AG09309 (cell line): ENCODE results near the gene HMG20B.
"Not testable (repeated sequence)": the region's sequence is repeated elsewhere in the genome, so short reads cannot be mapped to it uniquely, and the experiment has no call there.

ENCODE experiments used
- DNase-seq: peaks from one replicate; pipeline ENCODE4 v3.0.0-alpha.2; 2010; ENCODE audit warnings: low read depth
- H3K4me3 ChIP-seq: 2 replicates; pipeline ENCODE4 v1.5.1; 2011; ENCODE audit warnings: mild to moderate bottlenecking, low read depth, low read length, moderate library complexity; ENCODE audit not compliant: control insufficient read depth
- TF ChIP-seq, protein P1 (sequence below): IDR thresholded peaks from 2 replicates; pipeline ENCODE4 v1.5.1; 2011; ENCODE audit warnings: mild to moderate bottlenecking, low read depth, low read length, inconsistent platforms; ENCODE audit not compliant: insufficient read depth, control insufficient read depth; ENCODE audit errors: missing control alignments

HMG20B gene

DNA sequence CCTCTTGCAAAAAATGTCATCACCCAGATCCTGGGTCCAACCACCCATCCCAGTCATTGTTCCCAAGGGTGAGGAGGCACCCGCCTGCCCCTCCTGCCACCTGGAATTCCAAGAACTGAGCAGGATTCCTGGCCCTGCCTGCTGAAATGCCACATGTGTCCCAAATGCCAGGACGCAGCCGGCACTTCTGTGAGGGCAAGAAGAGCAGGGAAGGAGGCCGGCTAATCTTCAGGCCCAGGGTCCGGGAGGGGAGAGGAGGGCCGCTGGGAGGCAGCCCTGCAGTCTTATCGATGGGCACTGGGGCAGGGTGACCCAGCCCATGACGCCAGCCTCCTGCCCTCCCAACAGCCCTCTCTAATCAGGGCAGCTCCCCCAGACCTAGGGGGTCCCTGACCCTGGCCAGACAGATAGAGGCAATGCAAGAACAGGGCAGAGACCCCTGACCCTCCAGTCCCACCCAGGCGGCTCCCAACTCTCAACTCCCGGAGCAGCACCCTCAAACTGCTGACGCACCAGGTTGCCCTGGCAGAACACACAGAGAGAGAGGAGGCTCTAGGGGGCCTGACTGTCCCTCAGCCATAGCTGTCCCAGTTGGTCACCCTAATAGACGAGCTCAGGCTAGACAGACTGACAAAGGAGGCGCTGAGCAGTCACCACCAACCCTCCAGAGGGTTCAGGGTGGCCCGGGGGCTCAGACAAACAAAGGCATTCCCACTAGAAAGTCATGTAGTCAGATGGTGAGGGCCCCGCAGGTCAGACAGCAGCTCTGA, 16.9 kb upstream of the HMG20B start:
- TF ChIP-seq, protein P1, sequence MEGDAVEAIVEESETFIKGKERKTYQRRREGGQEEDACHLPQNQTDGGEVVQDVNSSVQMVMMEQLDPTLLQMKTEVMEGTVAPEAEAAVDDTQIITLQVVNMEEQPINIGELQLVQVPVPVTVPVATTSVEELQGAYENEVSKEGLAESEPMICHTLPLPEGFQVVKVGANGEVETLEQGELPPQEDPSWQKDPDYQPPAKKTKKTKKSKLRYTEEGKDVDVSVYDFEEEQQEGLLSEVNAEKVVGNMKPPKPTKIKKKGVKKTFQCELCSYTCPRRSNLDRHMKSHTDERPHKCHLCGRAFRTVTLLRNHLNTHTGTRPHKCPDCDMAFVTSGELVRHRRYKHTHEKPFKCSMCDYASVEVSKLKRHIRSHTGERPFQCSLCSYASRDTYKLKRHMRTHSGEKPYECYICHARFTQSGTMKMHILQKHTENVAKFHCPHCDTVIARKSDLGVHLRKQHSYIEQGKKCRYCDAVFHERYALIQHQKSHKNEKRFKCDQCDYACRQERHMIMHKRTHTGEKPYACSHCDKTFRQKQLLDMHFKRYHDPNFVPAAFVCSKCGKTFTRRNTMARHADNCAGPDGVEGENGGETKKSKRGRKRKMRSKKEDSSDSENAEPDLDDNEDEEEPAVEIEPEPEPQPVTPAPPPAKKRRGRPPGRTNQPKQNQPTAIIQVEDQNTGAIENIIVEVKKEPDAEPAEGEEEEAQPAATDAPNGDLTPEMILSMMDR = no peak
- H3K4me3 ChIP-seq = peak overlapping the region; percentile 81
- no peak for DNase-seq

DNA sequence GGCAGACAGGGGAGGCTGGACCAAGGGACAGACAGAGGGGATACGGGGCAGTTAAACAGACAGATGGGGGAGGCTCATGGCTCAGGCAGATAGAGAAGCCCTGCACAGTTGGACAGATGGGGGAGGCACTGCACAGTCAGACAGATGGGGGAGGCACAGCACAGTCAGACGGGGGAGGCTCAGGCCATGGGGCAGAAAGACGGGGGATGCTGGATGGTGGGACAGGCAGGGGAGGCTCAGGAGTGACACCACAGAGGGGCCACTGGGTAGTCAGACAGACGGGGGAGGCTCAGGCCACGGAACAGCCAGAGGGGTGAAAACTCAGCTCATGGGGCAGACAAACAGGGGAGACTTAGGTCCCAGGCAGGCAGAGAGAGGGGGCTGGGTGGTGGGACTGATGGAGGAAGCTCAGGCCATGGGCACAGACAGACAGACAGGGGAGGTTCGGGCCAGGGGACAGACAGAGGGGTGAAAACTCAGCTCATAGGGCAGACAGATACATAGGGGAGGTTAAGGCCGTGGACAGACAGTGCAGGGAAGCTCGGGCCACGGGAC, 16.2 kb upstream of the HMG20B start:
- TF ChIP-seq, protein P1 = no peak
- DNase-seq = no peak

DNA sequence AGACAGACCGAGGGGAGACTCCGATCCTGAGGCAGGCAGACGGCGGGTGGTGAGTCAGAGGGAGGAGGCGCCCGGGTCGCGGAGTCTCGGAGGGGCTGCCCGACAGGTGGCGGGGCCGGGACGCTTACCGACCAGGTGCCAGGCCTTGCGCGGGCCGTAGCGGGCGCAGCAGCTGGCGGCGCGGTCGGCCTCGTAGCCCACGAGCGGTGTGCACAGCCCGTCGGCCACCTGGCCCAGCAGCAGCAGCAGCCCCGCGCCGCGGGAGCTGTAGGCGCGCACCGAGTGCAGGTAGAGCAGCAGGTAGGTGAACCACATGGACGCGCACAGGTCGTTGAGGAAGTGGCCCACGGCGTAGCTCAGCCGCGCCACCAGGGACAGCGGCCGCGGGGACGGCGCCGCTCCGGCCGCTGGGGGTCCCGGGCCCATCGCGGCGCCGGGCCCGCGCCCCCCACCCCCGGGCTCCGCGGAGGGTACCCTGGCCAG, 15.7 kb upstream of the HMG20B start:
- DNase-seq = no peak
- TF ChIP-seq, protein P1 = no peak
- peak overlapping the region; percentile 81 for H3K4me3 ChIP-seq

More for the DNA sequence above, 16.2 kb upstream of the HMG20B start:
- peak overlapping the region; percentile 81 for H3K4me3 ChIP-seq

DNA sequence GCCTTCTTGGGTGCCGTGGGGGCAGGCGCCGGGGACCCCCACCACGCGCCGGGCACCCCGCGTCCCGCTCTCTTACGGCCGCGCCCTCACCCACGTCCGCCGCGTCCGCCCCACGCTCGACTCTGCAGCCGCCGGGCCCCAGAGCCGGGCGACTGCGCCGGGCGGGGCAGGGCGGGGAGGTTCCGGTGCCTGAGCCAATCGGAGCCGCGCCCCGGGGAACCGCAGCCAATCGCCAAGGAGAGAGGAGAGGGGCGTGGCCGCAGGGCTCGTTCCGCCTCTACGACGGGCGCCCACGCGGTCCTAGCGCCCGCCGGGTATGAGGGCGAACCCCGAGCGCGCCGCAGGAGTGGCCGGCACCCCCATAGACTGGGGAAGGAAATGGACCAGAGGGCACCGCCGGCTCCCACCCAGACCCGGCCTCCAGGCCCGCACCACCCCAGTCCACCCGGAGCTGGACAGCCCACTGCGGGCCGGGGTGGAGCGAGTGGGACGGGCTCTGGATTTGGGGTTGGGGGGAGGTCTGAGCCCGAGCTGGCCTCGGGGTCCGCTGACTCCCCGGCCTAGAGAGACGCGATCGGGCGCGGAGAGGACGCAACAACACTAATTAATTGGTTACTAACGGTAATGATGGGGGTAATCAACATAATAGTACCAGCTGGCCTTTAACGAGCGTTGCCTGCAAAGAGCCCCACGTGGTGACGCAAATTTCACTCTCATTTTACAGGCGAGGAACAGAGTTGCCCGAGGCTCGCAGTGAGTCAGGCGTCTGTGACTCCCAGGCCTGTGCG, 15.1 kb upstream of the HMG20B start, which contains the start of gene MFSD12:
Gene MFSD12, minus strand, starts transcription at position 126 of the 788 bp plus-strand sequence. CDS start 183 bp downstream, outside the sequence.
- TF ChIP-seq, protein P1 = no peak
- H3K4me3 ChIP-seq = peak within 1 kb of the TSS; percentile 81
- peak; percentile 74 for DNase-seq

DNA sequence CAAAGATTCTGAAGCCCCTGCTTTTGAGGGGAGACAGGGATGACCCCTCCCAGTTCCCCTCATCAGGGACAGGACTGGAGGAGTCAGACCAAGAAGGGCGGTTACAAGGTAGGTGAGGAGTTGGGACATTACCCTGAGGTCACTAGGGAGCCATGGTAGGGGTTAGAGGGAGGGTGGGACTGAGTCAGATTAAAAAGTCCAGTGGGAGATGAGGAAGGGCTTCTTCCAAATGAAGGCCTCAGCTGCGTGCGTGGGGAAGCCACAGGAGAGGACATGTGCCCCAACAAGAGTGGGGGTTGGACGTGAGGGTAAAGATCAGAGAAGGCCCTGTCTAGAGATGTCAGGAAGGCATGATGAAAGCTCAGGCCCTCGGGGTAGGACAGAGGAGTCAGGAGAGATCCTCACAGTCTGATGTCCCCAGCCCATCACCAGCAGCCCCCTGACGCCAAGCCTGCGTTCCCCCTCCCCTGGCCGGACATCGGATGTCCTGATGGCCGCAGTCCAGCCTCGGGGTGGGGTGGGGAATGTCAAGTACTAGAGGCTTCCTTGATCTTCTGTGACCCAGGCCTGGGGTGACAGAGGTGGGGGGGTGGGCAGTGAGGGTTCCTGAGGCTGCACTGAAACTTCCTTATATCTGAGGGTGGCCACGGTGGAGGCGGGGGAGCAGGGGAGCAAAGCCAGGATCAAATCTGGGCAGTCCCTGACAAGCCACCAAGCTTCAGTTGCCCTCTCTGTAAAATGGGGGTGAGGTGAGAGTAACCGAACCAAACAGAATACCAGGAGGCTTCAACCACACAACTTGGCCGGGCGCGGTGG, 8.8 kb upstream of the HMG20B start:
- TF ChIP-seq, protein P1 = no peak
- no peak for DNase-seq
- no peak overlapping the region for H3K4me3 ChIP-seq

DNA sequence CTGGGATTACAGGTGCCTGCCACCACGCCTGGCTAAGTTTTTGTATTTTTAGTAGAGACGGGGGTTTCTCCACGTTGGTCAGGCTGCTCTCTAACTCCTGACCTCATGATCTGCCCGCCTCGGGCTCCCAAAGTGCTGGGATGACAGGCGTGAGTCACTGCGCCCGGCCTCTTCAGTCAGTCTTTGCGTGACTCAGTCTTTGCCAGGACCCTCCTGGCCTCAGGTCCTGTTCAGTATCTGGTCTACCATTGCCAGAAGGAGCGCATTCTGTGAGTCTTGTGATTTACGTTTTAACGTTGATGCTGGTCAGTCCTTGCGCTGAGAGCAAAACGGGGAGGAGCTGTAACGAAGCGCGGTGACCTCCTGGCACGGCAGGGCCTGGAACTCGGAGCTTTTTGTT, 7.6 kb upstream of the HMG20B start:
- DNase-seq = no peak
- H3K4me3 ChIP-seq = no peak overlapping the region
- TF ChIP-seq, protein P1 = no peak

DNA sequence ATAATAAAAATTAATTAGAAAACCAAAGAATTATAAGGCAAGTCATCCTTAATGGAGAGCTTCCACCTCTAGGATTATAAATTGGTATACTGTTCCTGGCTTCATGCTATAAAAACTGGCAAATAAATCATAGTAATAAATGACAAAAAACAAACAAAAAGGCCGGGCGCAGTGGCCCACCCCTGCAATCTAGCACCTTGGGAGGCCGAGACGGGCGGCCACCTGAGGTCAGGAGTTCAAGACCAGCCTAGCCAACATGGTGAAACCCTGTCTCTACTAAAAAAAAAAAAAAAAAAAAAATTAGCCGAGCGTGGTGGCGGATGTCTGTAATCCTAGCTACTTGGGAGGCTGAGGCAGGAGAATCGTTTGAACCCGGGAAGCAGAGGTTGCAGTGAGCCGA, 2.7 kb upstream of the HMG20B start:
- DNase-seq = not testable (repeated sequence)

More for the DNA sequence above, 2.7 kb upstream of the HMG20B start:
- H3K4me3 ChIP-seq = not testable (repeated sequence)
